CD14-positive monocyte (primary cell): Measurements from ENCODE around the gene PEMT. TPM values are rescaled to one million over a fixed set of nuclear protein-coding genes. Genes with fewer than 3 reads are reported as not detected.

Experiments used
- DNase-seq, 3 donors: peaks; one replicate each; pipeline ENCODE4 v3.0.0-alpha.2; 2011 to 2022
- H2AFZ ChIP-seq: 2 replicates; pipeline ENCODE4 v1.6.0; 2012; ENCODE audit warnings: mild to moderate bottlenecking, low read depth, low read length, inconsistent platforms; ENCODE audit not compliant: insufficient read depth, poor library complexity, severe bottlenecking
- H3K27ac ChIP-seq, 2 donors: 1 replicate in 1 of 2; 2 replicates in 1 of 2; pipeline ENCODE4 v1.5.1; 2012 to 2013; ENCODE audit warnings: low read length in 2 of 2, control low read depth in 1 of 2, inconsistent platforms in 1 of 2, low read depth in 1 of 2, mild to moderate bottlenecking in 1 of 2
- H3K27me3 ChIP-seq, 2 donors: one replicate each; pipeline versions ENCODE4 v1.6.0 to v1.6.1; 2011 to 2013; ENCODE audit warnings: low read length in 2 of 2; ENCODE audit not compliant: control insufficient read depth in 2 of 2, insufficient read depth in 2 of 2
- H3K36me3 ChIP-seq, 2 donors: replicated peaks in 1 of 2; 1 replicate in 1 of 2; 2 replicates in 1 of 2; pipeline versions ENCODE4 v1.5.1 to v1.6.1; 2012 to 2013; ENCODE audit warnings: low read length in 2 of 2, control low read depth in 1 of 2, inconsistent platforms in 1 of 2, mild to moderate bottlenecking in 1 of 2; ENCODE audit not compliant: insufficient read depth in 2 of 2, control insufficient read depth in 1 of 2
- H3K4me1 ChIP-seq, 2 donors: 1 replicate in 1 of 2; 2 replicates in 1 of 2; pipeline versions ENCODE4 v1.5.1 to v1.6.1; 2012 to 2013; ENCODE audit warnings: low read length in 2 of 2, control low read depth in 1 of 2, inconsistent platforms in 1 of 2, mild to moderate bottlenecking in 1 of 2, moderate library complexity in 1 of 2; ENCODE audit not compliant: insufficient read depth in 2 of 2, control insufficient read depth in 1 of 2
- H3K4me2 ChIP-seq: replicated peaks from 2 replicates; pipeline ENCODE3; 2012; ENCODE audit warnings: low read length, moderate library complexity, mild to moderate bottlenecking; ENCODE audit not compliant: poor library complexity, severe bottlenecking; ENCODE audit errors: extremely low read depth
- H3K4me3 ChIP-seq, 3 experiments: fragments of 200-600 bp in 1 of 3; sonication (generic) in 1 of 3; replicated peaks in 1 of 3; 1 replicate in 2 of 3; 2 replicates in 1 of 3; pipeline ENCODE4 v1.5.1; 2011 to 2013; ENCODE audit warnings: low read length in 3 of 3, mild to moderate bottlenecking in 3 of 3, control low read depth in 2 of 3, low read depth in 2 of 3, inconsistent platforms in 1 of 3, moderate library complexity in 1 of 3
- H3K79me2 ChIP-seq: 2 replicates; pipeline ENCODE4 v1.6.0; 2012; ENCODE audit warnings: mild to moderate bottlenecking, control low read depth, inconsistent platforms, low read length, moderate library complexity; ENCODE audit not compliant: insufficient read depth
- H3K9ac ChIP-seq: 2 replicates; pipeline ENCODE4 v1.6.0; 2017; ENCODE audit warnings: low read length, mild to moderate bottlenecking; ENCODE audit not compliant: insufficient read depth, poor library complexity, severe bottlenecking
- H3K9me3 ChIP-seq, 2 donors: replicated peaks in 1 of 2; 1 replicate in 1 of 2; 2 replicates in 1 of 2; pipeline versions ENCODE4 v1.5.1 to v1.6.1; 2012 to 2013; ENCODE audit warnings: low read length in 2 of 2, control low read depth in 1 of 2; ENCODE audit not compliant: control insufficient read depth in 1 of 2, insufficient read depth in 1 of 2
- H4K20me1 ChIP-seq: 2 replicates; pipeline ENCODE4 v1.6.0; 2012; ENCODE audit warnings: mild to moderate bottlenecking, low read length, control low read depth, moderate library complexity; ENCODE audit not compliant: insufficient read depth
- H3K27ac Mint-ChIP-seq, 7 donors: one replicate each; pipeline ENCODE4 v1.8.0; 2020; ENCODE audit warnings: mild to moderate bottlenecking in 7 of 7, mixed read lengths in 7 of 7, moderate library complexity in 6 of 7, inconsistent platforms in 2 of 7
- H3K27me3 Mint-ChIP-seq, 3 donors: one replicate each; pipeline ENCODE4 v1.8.0; 2021 to 2022; ENCODE audit warnings: low read depth in 3 of 3, mild to moderate bottlenecking in 3 of 3, mixed read lengths in 3 of 3, moderate library complexity in 3 of 3, inconsistent platforms in 1 of 3
- H3K36me3 Mint-ChIP-seq, 2 donors: one replicate each; pipeline ENCODE4 v1.8.0; 2020; ENCODE audit warnings: mixed read lengths in 2 of 2, inconsistent platforms in 1 of 2, mild to moderate bottlenecking in 1 of 2
- H3K4me1 Mint-ChIP-seq: one replicate; pipeline ENCODE4 v1.8.0; 2020; ENCODE audit warnings: mild to moderate bottlenecking, mixed read lengths
- H3K4me3 Mint-ChIP-seq, 2 donors: one replicate each; pipeline ENCODE4 v1.8.0; 2020; ENCODE audit warnings: mild to moderate bottlenecking in 2 of 2, mixed read lengths in 2 of 2, moderate library complexity in 1 of 2
- H3K9me3 Mint-ChIP-seq, 7 donors: one replicate each; pipeline ENCODE4 v1.8.0; 2020 to 2022; ENCODE audit warnings: mixed read lengths in 7 of 7, mild to moderate bottlenecking in 6 of 7, moderate library complexity in 6 of 7, inconsistent platforms in 2 of 7
- WGBS: methylation state at CpG from one replicate; pipeline ENCODE4 v1.1.5; 2013; ENCODE audit warnings: missing lambda C conversion rate; ENCODE audit not compliant: insufficient coverage; 5-methylcytosine and 5-hydroxymethylcytosine counted together
- intact Hi-C, 2 donors: fragments of 100-400 bp; cut with micrococcal nuclease; formaldehyde crosslinking; loops; one replicate each; pipeline versions ENCODE4 v1.15.0 to v1.15.1; 2023
- polyA plus RNA-seq, 3 donors: library from polyadenylated mRNA; depleted of rRNA in 1 of 3; unstranded in 2 of 3; stranded (reverse) in 1 of 3; fragments of 300-500 nt in 2 of 3; fragments of >200 nt in 1 of 3; fragmentation: Illumina TruSeq in 2 of 3; gene quantifications; 1 replicate in 2 of 3; 2 replicates in 1 of 3; pipeline ENCODE4 v1.2.3, GENCODE V29; 2012 to 2021
- TF ChIP-seq, protein P1 (sequence below): fragments of 200-600 bp; IDR thresholded peaks from one replicate; pipeline ENCODE4 v1.8.0; 2022; ENCODE audit warnings: antibody characterized with exemption, mild to moderate bottlenecking

Gene PEMT
- polyA plus RNA-seq, 3 donors, result 26.7 to 41.0 (median 38.4) TPM

DNA sequence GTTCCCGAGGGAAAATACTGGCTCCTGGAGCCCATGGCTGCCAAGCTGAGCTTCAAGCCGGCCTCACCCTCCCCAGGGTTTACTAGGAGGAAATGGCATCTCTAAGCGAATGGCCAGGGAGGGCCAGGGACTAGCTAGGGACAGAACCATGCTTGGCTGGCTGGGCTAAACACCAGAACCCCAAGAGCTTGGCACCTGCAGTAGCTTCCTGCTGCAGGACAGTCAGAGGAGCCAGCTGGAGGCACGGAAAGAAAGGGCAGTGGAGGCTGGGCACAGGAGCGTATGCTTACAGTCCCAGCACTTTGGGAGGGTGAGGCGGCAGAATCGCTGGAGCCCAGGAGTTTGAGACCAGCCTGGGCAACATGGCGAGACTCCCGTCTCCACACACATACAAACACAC lies 33.7 kb downstream of the PEMT start:
- Histone ChIP-seq H3K9ac (no peak overlapping the region), H3K4me1 (peaks cover 6 to 10% of the 10 kb centered on the region in 2 donors), H2AFZ (no peak overlapping the region), H3K27me3 (no peaks in the 10 kb centered on the region), H3K4me3 (no peak overlapping the region), H3K27ac (no peak overlapping the region), H3K36me3 (no peaks in the 10 kb centered on the region), H3K79me2 (no peaks in the 10 kb centered on the region), H4K20me1 (no peaks in the 10 kb centered on the region), H3K9me3 (no peaks in the 10 kb centered on the region), H3K4me2 (no peak overlapping the region)
- H3K4me1 Mint-ChIP-seq, result peaks cover 5% of the 10 kb centered on the region
- TF ChIP-seq, protein P1, sequence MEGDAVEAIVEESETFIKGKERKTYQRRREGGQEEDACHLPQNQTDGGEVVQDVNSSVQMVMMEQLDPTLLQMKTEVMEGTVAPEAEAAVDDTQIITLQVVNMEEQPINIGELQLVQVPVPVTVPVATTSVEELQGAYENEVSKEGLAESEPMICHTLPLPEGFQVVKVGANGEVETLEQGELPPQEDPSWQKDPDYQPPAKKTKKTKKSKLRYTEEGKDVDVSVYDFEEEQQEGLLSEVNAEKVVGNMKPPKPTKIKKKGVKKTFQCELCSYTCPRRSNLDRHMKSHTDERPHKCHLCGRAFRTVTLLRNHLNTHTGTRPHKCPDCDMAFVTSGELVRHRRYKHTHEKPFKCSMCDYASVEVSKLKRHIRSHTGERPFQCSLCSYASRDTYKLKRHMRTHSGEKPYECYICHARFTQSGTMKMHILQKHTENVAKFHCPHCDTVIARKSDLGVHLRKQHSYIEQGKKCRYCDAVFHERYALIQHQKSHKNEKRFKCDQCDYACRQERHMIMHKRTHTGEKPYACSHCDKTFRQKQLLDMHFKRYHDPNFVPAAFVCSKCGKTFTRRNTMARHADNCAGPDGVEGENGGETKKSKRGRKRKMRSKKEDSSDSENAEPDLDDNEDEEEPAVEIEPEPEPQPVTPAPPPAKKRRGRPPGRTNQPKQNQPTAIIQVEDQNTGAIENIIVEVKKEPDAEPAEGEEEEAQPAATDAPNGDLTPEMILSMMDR, result no peak
- peaks cover 0 to 2% (median 0%) of the 10 kb centered on the region in 7 donors for H3K9me3 Mint-ChIP-seq
- peaks cover 0 to under 1% of the 10 kb centered on the region in 2 donors for H3K36me3 Mint-ChIP-seq
- H3K4me3 Mint-ChIP-seq, result no peak overlapping the region
- peaks cover 0 to 2% (median 1%) of the 10 kb centered on the region in 3 donors for H3K27me3 Mint-ChIP-seq
- intact Hi-C loops, result no loop called here
- H3K27ac Mint-ChIP-seq, result peak overlapping the region in 2 of 7 donors; percentile 25 to 60
- DNase-seq, result no peak
- 98% methylated on average over 6 of the region's 9 CpGs for WGBS

DNA sequence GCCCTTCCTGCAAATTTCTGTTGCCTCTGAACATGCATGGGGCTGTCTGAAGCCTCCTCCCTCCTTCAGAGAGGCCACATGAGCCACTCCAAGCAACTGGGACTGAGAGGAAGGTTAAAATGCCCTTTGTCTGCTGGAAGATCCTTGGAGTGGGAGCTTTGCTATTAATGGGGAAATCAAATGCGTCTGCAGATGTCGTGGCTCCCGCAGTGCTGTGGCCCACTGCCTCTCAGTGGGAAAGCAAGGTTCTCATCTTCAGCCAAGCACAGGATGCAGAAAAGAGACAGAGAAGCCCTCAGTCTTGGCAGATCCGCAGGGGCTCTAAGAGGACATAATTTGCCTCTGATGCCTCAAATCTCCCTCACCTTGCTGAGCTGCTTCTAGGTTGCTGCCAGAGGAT lies 34.8 kb downstream of the PEMT start:
- H3K4me1 Mint-ChIP-seq, result peaks cover 4% of the 10 kb centered on the region
- Histone ChIP-seq H3K27me3 (no peaks in the 10 kb centered on the region), H4K20me1 (no peaks in the 10 kb centered on the region), H3K27ac (no peak overlapping the region), H3K4me1 (peaks cover 4 to 6% of the 10 kb centered on the region in 2 donors), H3K4me3 (no peak overlapping the region), H3K36me3 (no peaks in the 10 kb centered on the region), H3K79me2 (no peaks in the 10 kb centered on the region), H3K9ac (no peak overlapping the region), H3K9me3 (no peaks in the 10 kb centered on the region), H3K4me2 (no peak overlapping the region), H2AFZ (no peak overlapping the region)
- no peak overlapping the region for H3K4me3 Mint-ChIP-seq
- WGBS, result 91% methylated on average over 4 of the region's 4 CpGs
- TF ChIP-seq, protein P1, result no peak
- intact Hi-C loops, result no loop called here
- peaks cover 0 to 2% (median 0%) of the 10 kb centered on the region in 7 donors for H3K9me3 Mint-ChIP-seq
- no peak overlapping the region for H3K27ac Mint-ChIP-seq
- H3K36me3 Mint-ChIP-seq, result no peaks in the 10 kb centered on the region
- H3K27me3 Mint-ChIP-seq, result peaks cover 0 to 2% (median 1%) of the 10 kb centered on the region in 3 donors
- DNase-seq, result no peak
